ENCODE results near the gene RPL39L.

GRCh38 chr3:187139126-187139894 is at the start of gene RPL39L:
- TF ChIP-seq SUZ12 (IDR thresholded peaks at IDR 0.05; ENCODE audit: extremely low read depth, insufficient read depth, insufficient read length): no peak
- no peak for TF ChIP-seq YY1 (IDR thresholded peaks at IDR 0.05; ENCODE audit: insufficient read depth, insufficient read length)
